Central memory CD8-positive, alpha-beta T cell (primary cell): ENCODE measurements around the gene AREG.

Experiments
- ATAC-seq: fragments of 150-1000 bp; cut with Tn5 transposase; replicated peaks from 2 replicates; pipeline ENCODE4 v1.10.0; 2022; ENCODE audit warnings: mild to moderate bottlenecking, moderate FRiP score, moderate number of reproducible peaks; ENCODE audit not compliant: poor library complexity, severe bottlenecking; ENCODE audit errors: extremely low read depth
- DNase-seq, 2 donors: peaks; one replicate each; pipeline ENCODE4 v3.0.0; 2021; ENCODE audit warnings: low spot score in 2 of 2
- H3K27ac Mint-ChIP-seq: one replicate; pipeline ENCODE4 v1.8.0; 2022; ENCODE audit warnings: low read depth, mild to moderate bottlenecking, moderate library complexity, mixed read lengths
- H3K27me3 Mint-ChIP-seq: one replicate; pipeline ENCODE4 v1.8.0; 2022; ENCODE audit warnings: mixed read lengths
- H3K36me3 Mint-ChIP-seq: one replicate; pipeline ENCODE4 v1.8.0; 2022; ENCODE audit warnings: mild to moderate bottlenecking, moderate library complexity, mixed read lengths; ENCODE audit not compliant: insufficient read depth
- H3K4me1 Mint-ChIP-seq: one replicate; pipeline ENCODE4 v1.8.0; 2022; ENCODE audit warnings: mixed read lengths
- H3K4me3 Mint-ChIP-seq: one replicate; pipeline ENCODE4 v1.8.0; 2022; ENCODE audit warnings: mild to moderate bottlenecking, moderate library complexity, mixed read lengths
- H3K9me3 Mint-ChIP-seq: one replicate; pipeline ENCODE4 v1.8.0; 2022; ENCODE audit warnings: mixed read lengths

AREG gene

DNA sequence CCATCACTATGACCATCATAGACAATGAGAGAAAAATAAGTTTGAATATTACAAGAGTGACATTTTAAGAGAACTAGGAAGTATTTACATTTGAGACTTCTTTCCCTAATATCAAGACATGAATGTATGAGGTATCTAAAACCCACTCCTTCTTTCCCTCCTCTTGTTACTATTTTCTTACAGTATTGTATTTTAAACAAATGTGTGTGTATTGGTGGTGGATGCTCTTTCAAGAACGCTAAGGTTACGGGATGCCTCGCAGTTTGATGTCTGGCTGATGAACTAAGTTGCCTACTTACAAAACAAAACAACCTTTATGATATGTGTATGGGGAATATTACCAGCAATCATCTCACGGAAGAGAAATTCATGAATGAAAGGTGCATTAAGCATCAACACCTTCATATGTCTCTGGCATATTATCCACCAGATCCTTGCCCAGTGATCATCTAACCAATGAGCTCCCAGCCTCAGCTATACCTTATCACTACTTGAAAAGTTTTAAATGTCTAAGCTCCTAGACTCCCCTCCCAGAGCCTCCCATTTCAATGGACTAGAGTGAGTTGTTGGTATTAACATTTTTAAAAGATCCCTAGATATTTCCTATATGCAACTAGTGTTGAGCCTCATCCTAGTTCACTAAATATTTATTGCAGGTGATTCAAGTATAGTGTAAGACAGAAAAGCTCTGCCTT is 10.6 kb downstream of the AREG start:
- Mint-ChIP-seq H3K4me3 (no peak overlapping the region), H3K27me3 (peaks cover 57% of the 10 kb centered on the region), H3K9me3 (peaks cover 9% of the 10 kb centered on the region), H3K27ac (no peak overlapping the region), H3K36me3 (peaks cover 1% of the 10 kb centered on the region), H3K4me1 (no peaks in the 10 kb centered on the region)
- ATAC-seq (no peak), DNase-seq (no peak)

DNA sequence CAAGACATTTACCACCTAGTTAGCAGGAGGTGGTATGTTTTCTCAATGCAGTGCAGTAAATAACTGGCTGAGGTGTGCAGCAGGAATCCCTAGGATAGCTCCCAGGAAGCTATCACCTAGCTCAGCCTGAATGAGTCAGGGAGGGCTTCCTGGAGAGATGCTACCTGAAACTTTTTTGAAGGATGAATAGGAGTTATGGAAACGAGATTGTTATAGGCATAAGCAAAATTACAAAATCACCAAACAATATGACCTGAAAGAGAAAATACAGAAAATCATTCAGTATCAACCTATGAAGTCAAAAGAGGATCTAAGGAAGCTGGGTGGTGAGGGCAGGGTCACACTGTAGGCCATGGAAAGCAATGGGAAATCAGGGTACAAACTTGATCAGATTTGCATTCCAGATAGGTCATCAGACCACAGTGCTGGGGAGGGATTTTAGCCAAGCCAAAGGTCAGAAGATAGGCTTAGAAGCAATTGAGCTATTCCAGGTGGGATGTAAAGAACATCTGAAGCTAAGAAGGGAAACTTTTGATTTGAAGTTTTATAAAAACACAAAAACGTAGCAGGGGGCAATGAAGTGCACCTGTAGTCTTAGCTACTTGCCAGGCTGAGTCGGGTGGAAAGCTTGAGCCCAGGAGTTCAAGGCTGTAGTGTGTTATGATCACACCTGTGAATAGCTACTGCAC is 11.3 kb downstream of the AREG start:
- H3K27me3 Mint-ChIP-seq = peaks cover 57% of the 10 kb centered on the region
- DNase-seq = no peak
- H3K9me3 Mint-ChIP-seq = peaks cover 9% of the 10 kb centered on the region
- no peak overlapping the region for H3K27ac Mint-ChIP-seq
- ATAC-seq = no peak
- no peaks in the 10 kb centered on the region for H3K4me1 Mint-ChIP-seq
- H3K36me3 Mint-ChIP-seq = peaks cover 1% of the 10 kb centered on the region
- no peak overlapping the region for H3K4me3 Mint-ChIP-seq

GRCh38 chr4:74456849-74457395 is 12.0 kb downstream of the AREG start:
- H3K4me3 Mint-ChIP-seq = no peak overlapping the region
- peaks cover 1% of the 10 kb centered on the region for H3K36me3 Mint-ChIP-seq
- ATAC-seq (no peak), DNase-seq (no peak)
- H3K27me3 Mint-ChIP-seq = peaks cover 57% of the 10 kb centered on the region
- no peak overlapping the region for H3K27ac Mint-ChIP-seq
- no peaks in the 10 kb centered on the region for H3K4me1 Mint-ChIP-seq
- H3K9me3 Mint-ChIP-seq = peaks cover 9% of the 10 kb centered on the region

DNA sequence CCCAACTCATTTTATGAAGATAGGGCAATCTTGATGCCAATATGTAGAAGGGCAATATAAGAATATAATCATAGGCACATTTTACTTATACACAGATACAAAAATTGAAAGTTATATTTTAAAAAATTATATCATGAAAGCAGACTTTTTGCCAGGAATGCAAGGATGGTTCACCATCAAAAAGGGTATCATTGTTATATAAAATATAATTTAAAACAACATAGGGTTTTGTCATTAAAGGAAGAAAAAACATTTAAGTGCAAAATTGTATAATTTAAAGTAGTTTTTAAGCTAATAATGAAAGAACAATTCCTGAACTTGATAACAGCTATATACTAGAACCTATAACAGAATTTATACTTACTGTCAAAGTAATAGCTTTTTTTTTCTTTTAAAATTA is 15.9 kb downstream of the AREG start:
- Mint-ChIP-seq H3K36me3 (no peaks in the 10 kb centered on the region), H3K27ac (no peak overlapping the region), H3K9me3 (peaks cover 9% of the 10 kb centered on the region), H3K27me3 (peaks cover 53% of the 10 kb centered on the region), H3K4me1 (no peaks in the 10 kb centered on the region), H3K4me3 (no peak overlapping the region)
- ATAC-seq = no peak
- no peak for DNase-seq

DNA sequence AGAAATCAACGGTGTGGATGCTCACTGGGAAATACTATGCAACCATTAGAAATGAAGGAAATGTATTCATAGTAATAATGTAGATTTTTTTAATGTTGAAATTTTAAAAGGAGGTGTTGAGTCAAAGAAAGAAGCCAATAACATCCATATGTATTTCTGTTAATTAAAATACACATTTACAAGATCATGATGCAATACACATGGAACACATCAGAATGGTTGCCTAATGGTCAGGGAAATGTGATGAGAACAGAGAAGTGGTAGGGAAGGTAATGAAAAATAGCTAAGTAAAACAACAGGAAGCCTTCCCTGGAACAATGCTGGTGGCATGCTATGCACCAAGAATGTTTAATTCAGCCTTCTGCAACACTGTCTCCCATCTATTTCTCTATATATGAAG is 18.2 kb downstream of the AREG start:
- Mint-ChIP-seq H3K4me3 (no peak overlapping the region), H3K36me3 (no peaks in the 10 kb centered on the region), H3K4me1 (no peaks in the 10 kb centered on the region), H3K9me3 (peaks cover 9% of the 10 kb centered on the region), H3K27ac (no peak overlapping the region), H3K27me3 (peaks cover 37% of the 10 kb centered on the region)
- no peak for DNase-seq
- ATAC-seq = no peak

DNA sequence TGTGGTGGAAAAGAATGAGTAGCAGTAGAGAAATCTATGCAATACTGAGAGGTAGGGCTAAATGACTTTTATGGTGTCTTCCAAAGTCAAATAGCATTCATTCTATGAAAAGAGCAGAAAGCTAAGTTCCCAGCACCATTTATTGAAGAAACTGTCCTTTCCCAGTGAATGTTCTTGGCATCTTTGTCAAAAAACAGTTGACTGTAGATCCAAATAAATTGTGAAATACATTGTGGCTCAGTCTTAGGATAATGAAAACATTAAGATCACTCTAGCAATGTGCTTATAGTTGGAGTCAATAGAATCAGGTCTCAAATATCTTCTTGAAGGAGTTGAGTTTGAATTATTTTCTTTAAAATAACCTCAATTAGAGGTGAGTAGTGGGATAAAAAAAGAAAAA is 19.4 kb downstream of the AREG start:
- H3K4me3 Mint-ChIP-seq = no peak overlapping the region
- H3K27me3 Mint-ChIP-seq = peaks cover 25% of the 10 kb centered on the region

DNA sequence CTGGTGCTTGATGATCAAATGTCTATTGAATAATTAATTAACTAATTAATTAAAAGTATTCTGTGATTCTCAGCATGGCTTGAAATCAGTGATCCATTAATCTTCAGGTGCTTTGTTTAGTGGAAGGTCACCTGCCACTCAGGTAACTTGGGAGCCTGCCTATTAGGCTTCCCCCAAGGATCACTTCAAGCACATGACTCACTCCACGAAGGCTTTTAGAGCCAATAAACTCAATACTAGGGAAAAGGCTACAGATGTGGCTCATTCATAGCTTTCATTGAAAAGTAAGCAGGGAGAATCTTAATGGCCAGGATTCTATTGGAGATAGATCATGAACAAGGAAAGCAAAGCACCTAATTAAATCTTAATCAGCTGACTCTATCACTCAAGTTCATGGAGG is 21.3 kb downstream of the AREG start:
- Mint-ChIP-seq H3K27ac (no peak overlapping the region), H3K27me3 (peaks cover 28% of the 10 kb centered on the region), H3K9me3 (no peaks in the 10 kb centered on the region), H3K4me3 (no peak overlapping the region), H3K36me3 (no peaks in the 10 kb centered on the region), H3K4me1 (no peaks in the 10 kb centered on the region)
- DNase-seq (no peak), ATAC-seq (no peak)

More for the DNA sequence above, 19.4 kb downstream of the AREG start:
- Mint-ChIP-seq H3K36me3 (no peaks in the 10 kb centered on the region), H3K9me3 (peaks cover 7% of the 10 kb centered on the region), H3K4me1 (no peaks in the 10 kb centered on the region), H3K27ac (no peak overlapping the region)
- ATAC-seq (no peak), DNase-seq (no peak)

DNA sequence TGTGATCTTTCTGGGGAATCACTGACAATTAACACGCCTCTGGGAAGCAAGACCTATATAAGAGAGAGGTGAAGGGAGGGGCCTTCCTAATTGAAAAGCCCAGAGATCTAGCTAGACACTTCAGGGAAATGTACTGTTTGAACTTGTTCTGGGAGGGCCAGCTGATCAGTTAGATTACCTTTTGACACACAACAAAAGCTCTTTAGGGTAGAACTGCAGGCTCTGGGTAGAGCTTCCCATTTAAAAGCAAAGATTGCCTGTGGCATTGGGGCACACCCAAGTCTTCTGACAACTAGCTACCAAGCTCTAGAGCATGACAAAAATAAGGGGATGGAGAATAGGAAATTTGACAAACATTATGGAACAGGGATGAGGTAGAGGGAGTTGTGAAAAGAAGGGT is 26.3 kb downstream of the AREG start:
- no peaks in the 10 kb centered on the region for H3K4me1 Mint-ChIP-seq
- DNase-seq (no peak), ATAC-seq (no peak)
- H3K36me3 Mint-ChIP-seq = peaks cover 2% of the 10 kb centered on the region
- peaks cover 50% of the 10 kb centered on the region for H3K27me3 Mint-ChIP-seq
- H3K4me3 Mint-ChIP-seq = no peak overlapping the region
- H3K9me3 Mint-ChIP-seq = no peaks in the 10 kb centered on the region
- H3K27ac Mint-ChIP-seq = no peak overlapping the region

DNA sequence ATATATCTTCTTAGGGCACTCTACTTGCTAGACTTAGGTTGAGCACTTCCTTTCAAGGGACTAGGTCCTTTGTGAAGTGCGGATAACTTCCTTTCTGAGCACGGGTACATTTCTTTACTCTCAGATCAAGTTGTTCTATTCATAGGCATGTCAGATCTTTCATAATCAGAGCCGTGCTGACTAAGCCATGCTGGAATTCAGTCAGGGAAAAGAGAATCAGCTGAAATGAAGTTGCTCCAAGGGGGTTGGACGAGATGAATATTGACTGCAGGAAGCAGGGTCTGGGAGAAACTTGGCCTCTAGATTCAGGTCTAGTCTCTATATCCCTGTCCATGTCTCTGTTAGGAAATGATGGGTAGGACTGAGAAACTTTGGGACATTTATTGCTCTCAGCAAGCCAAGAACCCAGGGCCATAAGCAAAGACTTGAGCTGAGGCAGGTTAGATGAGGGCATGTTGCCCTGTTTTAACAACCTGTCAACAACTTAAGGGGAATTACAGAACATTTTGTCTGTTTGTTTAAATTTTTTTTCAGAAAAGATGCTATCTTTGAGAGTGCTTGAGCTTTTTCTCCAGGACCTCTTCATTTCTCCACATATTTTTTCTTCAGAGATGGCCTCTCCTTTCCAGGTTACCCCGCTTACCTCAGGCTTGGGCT is 28.3 kb downstream of the AREG start:
- Mint-ChIP-seq H3K4me1 (no peaks in the 10 kb centered on the region), H3K36me3 (peaks cover 2% of the 10 kb centered on the region), H3K4me3 (no peak overlapping the region), H3K9me3 (no peaks in the 10 kb centered on the region), H3K27ac (no peak overlapping the region), H3K27me3 (peaks cover 50% of the 10 kb centered on the region)
- ATAC-seq = no peak
- no peak for DNase-seq

GRCh38 chr4:74474345-74475090 is 29.6 kb downstream of the AREG start:
- Mint-ChIP-seq H3K9me3 (no peaks in the 10 kb centered on the region), H3K4me3 (no peak overlapping the region), H3K27ac (no peak overlapping the region), H3K4me1 (no peaks in the 10 kb centered on the region), H3K36me3 (peaks cover 2% of the 10 kb centered on the region), H3K27me3 (peaks cover 62% of the 10 kb centered on the region)
- DNase-seq = no peak
- no peak for ATAC-seq

DNA sequence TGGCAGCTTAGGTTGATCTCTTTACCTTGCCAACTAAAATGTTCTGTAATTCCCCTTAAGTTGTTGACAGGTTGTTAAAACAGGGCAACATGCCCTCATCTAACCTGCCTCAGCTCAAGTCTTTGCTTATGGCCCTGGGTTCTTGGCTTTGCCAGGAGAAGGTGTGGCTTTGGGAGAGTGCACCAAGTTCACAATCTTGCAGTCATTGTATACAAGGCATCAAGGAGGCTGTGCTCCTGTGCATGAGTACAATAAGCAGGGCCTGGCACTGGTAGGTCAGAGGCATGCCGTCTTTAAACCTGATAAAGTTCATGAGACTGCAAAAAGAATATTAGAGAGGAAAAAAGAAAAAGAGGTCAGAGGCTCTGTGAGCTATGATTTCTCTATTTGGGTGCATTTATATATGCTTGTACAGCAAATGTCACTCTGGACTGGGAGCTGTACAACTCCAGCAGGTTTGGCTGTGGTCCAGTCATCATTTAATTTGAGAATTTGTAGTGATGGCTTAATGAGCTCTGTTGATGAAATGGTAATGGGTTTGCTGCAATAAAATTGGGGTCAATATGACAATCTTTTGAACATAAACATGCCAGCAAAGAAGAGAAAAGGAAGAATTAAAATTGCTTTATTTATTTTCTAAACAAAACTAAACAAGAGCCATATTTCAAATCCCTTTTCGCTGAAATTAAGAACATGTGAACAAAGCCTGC is 30.3 kb downstream of the AREG start:
- H3K36me3 Mint-ChIP-seq = peaks cover 2% of the 10 kb centered on the region
- H3K27ac Mint-ChIP-seq = no peak overlapping the region
- ATAC-seq (no peak), DNase-seq (no peak)
- no peak overlapping the region for H3K4me3 Mint-ChIP-seq
- peaks cover 63% of the 10 kb centered on the region for H3K27me3 Mint-ChIP-seq
- H3K9me3 Mint-ChIP-seq = no peaks in the 10 kb centered on the region
- H3K4me1 Mint-ChIP-seq = no peaks in the 10 kb centered on the region

- H3K4me3 Mint-ChIP-seq = no peak overlapping the region
- DNase-seq = no peak
- H3K9me3 Mint-ChIP-seq = no peaks in the 10 kb centered on the region
- no peak for ATAC-seq
- H3K36me3 Mint-ChIP-seq = peaks cover 2% of the 10 kb centered on the region
- no peaks in the 10 kb centered on the region for H3K4me1 Mint-ChIP-seq
- H3K27ac Mint-ChIP-seq = no peak overlapping the region
- peaks cover 60% of the 10 kb centered on the region for H3K27me3 Mint-ChIP-seq
These were observed 31.0 kb downstream of the AREG start for GRCh38 chr4:74475946-74476345.
